ENCODE results near the gene ARHGAP23.

Gene ARHGAP23

GRCh38 chr17:38457577-38458371 lies 29.5 kb downstream of the ARHGAP23 start:
- Histone ChIP-seq H3K9ac (ENCODE audit: low read length in 5 of 5) (no peak overlapping the region), H3K4me1 (ENCODE audit: control insufficient read depth in 5 of 5, insufficient read depth in 5 of 5, low read length in 5 of 5) (peaks cover 3 to 31% (median 26%) of the 10 kb centered on the region in 5 donors), H3K9me3 (ENCODE audit: control insufficient read depth in 5 of 5, low read length in 5 of 5) (no peaks in the 10 kb centered on the region), H3K36me3 (ENCODE audit: control insufficient read depth in 5 of 5, insufficient read depth in 5 of 5, low read length in 5 of 5) (peaks cover 0 to 45% (median 37%) of the 10 kb centered on the region in 5 donors), H3K27me3 (ENCODE audit: control insufficient read depth in 5 of 5, insufficient read depth in 4 of 5, low read length in 5 of 5) (peaks cover 3 to 7% (median 4%) of the 10 kb centered on the region in 5 donors), H3K4me3 (ENCODE audit: low read depth in 1 of 5, low read length in 5 of 5) (no peak overlapping the region), H3K27ac (ENCODE audit: low read depth, low read length) (no peak overlapping the region)

GRCh38 chr17:38458521-38458920 lies 30.3 kb downstream of the ARHGAP23 start:
- no peak overlapping the region for H3K4me3 ChIP-seq (ENCODE audit: low read depth in 1 of 5, low read length in 5 of 5)
- H3K9ac ChIP-seq (ENCODE audit: low read length in 5 of 5): no peak overlapping the region

GRCh38 chr17:38459567-38459966 lies 31.3 kb downstream of the ARHGAP23 start:
- Histone ChIP-seq H3K4me3 (ENCODE audit: low read depth in 1 of 5, low read length in 5 of 5) (no peak overlapping the region), H3K36me3 (ENCODE audit: control insufficient read depth in 5 of 5, insufficient read depth in 5 of 5, low read length in 5 of 5) (peaks cover 0 to 58% (median 52%) of the 10 kb centered on the region in 5 donors), H3K9me3 (ENCODE audit: control insufficient read depth in 5 of 5, low read length in 5 of 5) (no peaks in the 10 kb centered on the region), H3K27ac (ENCODE audit: low read depth, low read length) (no peak overlapping the region), H3K9ac (ENCODE audit: low read length in 5 of 5) (no peak overlapping the region), H3K4me1 (ENCODE audit: control insufficient read depth in 5 of 5, insufficient read depth in 5 of 5, low read length in 5 of 5) (peaks cover 11 to 35% (median 32%) of the 10 kb centered on the region in 5 donors), H3K27me3 (ENCODE audit: control insufficient read depth in 5 of 5, insufficient read depth in 4 of 5, low read length in 5 of 5) (no peaks in the 10 kb centered on the region)

More at GRCh38 chr17:38458521-38458920, 30.3 kb downstream of the ARHGAP23 start:
- H3K27me3 ChIP-seq (ENCODE audit: control insufficient read depth in 5 of 5, insufficient read depth in 4 of 5, low read length in 5 of 5): peaks cover 0 to 3% (median 0%) of the 10 kb centered on the region in 5 donors
- H3K36me3 ChIP-seq (ENCODE audit: control insufficient read depth in 5 of 5, insufficient read depth in 5 of 5, low read length in 5 of 5): peaks cover 0 to 52% (median 44%) of the 10 kb centered on the region in 5 donors
- no peak overlapping the region for H3K27ac ChIP-seq (ENCODE audit: low read depth, low read length)
- no peaks in the 10 kb centered on the region for H3K9me3 ChIP-seq (ENCODE audit: control insufficient read depth in 5 of 5, low read length in 5 of 5)
- H3K4me1 ChIP-seq (ENCODE audit: control insufficient read depth in 5 of 5, insufficient read depth in 5 of 5, low read length in 5 of 5): peaks cover 3 to 31% (median 27%) of the 10 kb centered on the region in 5 donors

- H3K27me3 ChIP-seq (ENCODE audit: control insufficient read depth in 5 of 5, insufficient read depth in 4 of 5, low read length in 5 of 5): no peaks in the 10 kb centered on the region
- no peaks in the 10 kb centered on the region for H3K9me3 ChIP-seq (ENCODE audit: control insufficient read depth in 5 of 5, low read length in 5 of 5)
- no peak overlapping the region for H3K9ac ChIP-seq (ENCODE audit: low read length in 5 of 5)
- no peak overlapping the region for H3K27ac ChIP-seq (ENCODE audit: low read depth, low read length)
- H3K4me1 ChIP-seq (ENCODE audit: control insufficient read depth in 5 of 5, insufficient read depth in 5 of 5, low read length in 5 of 5): peaks cover 11 to 35% (median 30%) of the 10 kb centered on the region in 5 donors
- peaks cover 0 to 58% (median 52%) of the 10 kb centered on the region in 5 donors for H3K36me3 ChIP-seq (ENCODE audit: control insufficient read depth in 5 of 5, insufficient read depth in 5 of 5, low read length in 5 of 5)
- no peak overlapping the region for H3K4me3 ChIP-seq (ENCODE audit: low read depth in 1 of 5, low read length in 5 of 5)
Measured at GRCh38 chr17:38460082-38460715, 31.9 kb downstream of the ARHGAP23 start.

- no peaks in the 10 kb centered on the region for H3K9me3 ChIP-seq (ENCODE audit: control insufficient read depth in 5 of 5, low read length in 5 of 5)
- H3K4me3 ChIP-seq (ENCODE audit: low read depth in 1 of 5, low read length in 5 of 5): no peak overlapping the region
- no peak overlapping the region for H3K9ac ChIP-seq (ENCODE audit: low read length in 5 of 5)
- no peaks in the 10 kb centered on the region for H3K27me3 ChIP-seq (ENCODE audit: control insufficient read depth in 5 of 5, insufficient read depth in 4 of 5, low read length in 5 of 5)
- peaks cover 0 to 58% (median 52%) of the 10 kb centered on the region in 5 donors for H3K36me3 ChIP-seq (ENCODE audit: control insufficient read depth in 5 of 5, insufficient read depth in 5 of 5, low read length in 5 of 5)
- no peak overlapping the region for H3K27ac ChIP-seq (ENCODE audit: low read depth, low read length)
- peaks cover 11 to 38% (median 33%) of the 10 kb centered on the region in 5 donors for H3K4me1 ChIP-seq (ENCODE audit: control insufficient read depth in 5 of 5, insufficient read depth in 5 of 5, low read length in 5 of 5)
Measured at GRCh38 chr17:38460716-38461630, 32.7 kb downstream of the ARHGAP23 start.

- Histone ChIP-seq H3K9me3 (ENCODE audit: control insufficient read depth in 5 of 5, low read length in 5 of 5) (no peaks in the 10 kb centered on the region), H3K27me3 (ENCODE audit: control insufficient read depth in 5 of 5, insufficient read depth in 4 of 5, low read length in 5 of 5) (no peaks in the 10 kb centered on the region), H3K4me1 (ENCODE audit: control insufficient read depth in 5 of 5, insufficient read depth in 5 of 5, low read length in 5 of 5) (peaks cover 10 to 38% (median 35%) of the 10 kb centered on the region in 5 donors), H3K27ac (ENCODE audit: low read depth, low read length) (no peak overlapping the region), H3K4me3 (ENCODE audit: low read depth in 1 of 5, low read length in 5 of 5) (no peak overlapping the region), H3K36me3 (ENCODE audit: control insufficient read depth in 5 of 5, insufficient read depth in 5 of 5, low read length in 5 of 5) (peaks cover 0 to 62% (median 56%) of the 10 kb centered on the region in 5 donors), H3K9ac (ENCODE audit: low read length in 5 of 5) (no peak overlapping the region)
Measured at GRCh38 chr17:38461683-38462082, 33.4 kb downstream of the ARHGAP23 start.

- no peak overlapping the region for H3K4me3 ChIP-seq (ENCODE audit: low read depth in 1 of 5, low read length in 5 of 5)
Measured at GRCh38 chr17:38463451-38463858, 35.2 kb downstream of the ARHGAP23 start.

GRCh38 chr17:38464251-38464722 lies 36.0 kb downstream of the ARHGAP23 start:
- peaks cover 8 to 41% (median 36%) of the 10 kb centered on the region in 5 donors for H3K4me1 ChIP-seq (ENCODE audit: control insufficient read depth in 5 of 5, insufficient read depth in 5 of 5, low read length in 5 of 5)
- peak overlapping the region; percentile 82 for H3K27ac ChIP-seq (ENCODE audit: low read depth, low read length)
- H3K4me3 ChIP-seq (ENCODE audit: low read depth in 1 of 5, low read length in 5 of 5): peak overlapping the region; percentile 9 to 63 (median 56)
- no peaks in the 10 kb centered on the region for H3K9me3 ChIP-seq (ENCODE audit: control insufficient read depth in 5 of 5, low read length in 5 of 5)
- no peaks in the 10 kb centered on the region for H3K27me3 ChIP-seq (ENCODE audit: control insufficient read depth in 5 of 5, insufficient read depth in 4 of 5, low read length in 5 of 5)
- H3K9ac ChIP-seq (ENCODE audit: low read length in 5 of 5): peak overlapping the region in 3 of 5 donors; percentile 8 to 78 (median 54)
- H3K36me3 ChIP-seq (ENCODE audit: control insufficient read depth in 5 of 5, insufficient read depth in 5 of 5, low read length in 5 of 5): peaks cover 0 to 71% (median 62%) of the 10 kb centered on the region in 5 donors

More at GRCh38 chr17:38463451-38463858, 35.2 kb downstream of the ARHGAP23 start:
- no peak overlapping the region for H3K9ac ChIP-seq (ENCODE audit: low read length in 5 of 5)
- H3K27me3 ChIP-seq (ENCODE audit: control insufficient read depth in 5 of 5, insufficient read depth in 4 of 5, low read length in 5 of 5): no peaks in the 10 kb centered on the region
- no peaks in the 10 kb centered on the region for H3K9me3 ChIP-seq (ENCODE audit: control insufficient read depth in 5 of 5, low read length in 5 of 5)
- peaks cover 0 to 73% (median 63%) of the 10 kb centered on the region in 5 donors for H3K36me3 ChIP-seq (ENCODE audit: control insufficient read depth in 5 of 5, insufficient read depth in 5 of 5, low read length in 5 of 5)
- peaks cover 8 to 41% (median 36%) of the 10 kb centered on the region in 5 donors for H3K4me1 ChIP-seq (ENCODE audit: control insufficient read depth in 5 of 5, insufficient read depth in 5 of 5, low read length in 5 of 5)
- peak overlapping the region; percentile 82 for H3K27ac ChIP-seq (ENCODE audit: low read depth, low read length)

GRCh38 chr17:38464723-38465390 lies 36.6 kb downstream of the ARHGAP23 start:
- peak overlapping the region; percentile 55 to 78 (median 64) for H3K9ac ChIP-seq (ENCODE audit: low read length in 5 of 5)
- no peaks in the 10 kb centered on the region for H3K27me3 ChIP-seq (ENCODE audit: control insufficient read depth in 5 of 5, insufficient read depth in 4 of 5, low read length in 5 of 5)
- peak overlapping the region; percentile 56 to 73 (median 60) for H3K4me3 ChIP-seq (ENCODE audit: low read depth in 1 of 5, low read length in 5 of 5)
- peak overlapping the region; percentile 82 for H3K27ac ChIP-seq (ENCODE audit: low read depth, low read length)
- H3K9me3 ChIP-seq (ENCODE audit: control insufficient read depth in 5 of 5, low read length in 5 of 5): no peaks in the 10 kb centered on the region
- H3K36me3 ChIP-seq (ENCODE audit: control insufficient read depth in 5 of 5, insufficient read depth in 5 of 5, low read length in 5 of 5): peaks cover 0 to 69% (median 60%) of the 10 kb centered on the region in 5 donors
- H3K4me1 ChIP-seq (ENCODE audit: control insufficient read depth in 5 of 5, insufficient read depth in 5 of 5, low read length in 5 of 5): peaks cover 8 to 41% (median 36%) of the 10 kb centered on the region in 5 donors

All from subcutaneous abdominal adipose tissue (tissue), 5 donors.